ENCODE measurements around the gene ZFP64.
A peak's percentile ranks its signal among the peaks of the same experiment; 100 is the strongest.
"Not testable (repeated sequence)": the region's sequence is repeated elsewhere in the genome, so short reads cannot be mapped to it uniquely, and the experiment has no call there.

Gene ZFP64

DNA sequence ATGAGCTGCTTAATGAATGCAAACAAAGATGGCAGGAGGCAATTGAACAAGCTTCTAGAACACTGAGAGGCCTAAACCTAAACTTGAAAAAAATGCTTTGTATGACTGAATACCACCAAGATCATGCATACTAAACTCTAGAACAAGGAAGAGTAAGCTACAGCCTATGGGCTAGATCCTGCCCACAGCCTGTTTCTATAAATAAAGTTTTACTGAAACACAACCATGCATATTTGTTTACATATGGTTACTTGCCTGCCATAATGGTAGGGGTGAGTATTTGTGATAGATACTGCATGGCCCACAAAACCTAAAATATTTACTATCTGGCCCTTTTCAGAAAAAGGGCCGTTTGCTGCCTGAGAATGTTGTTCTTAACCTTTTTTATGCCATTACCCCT is 37.0 kb downstream of the ZFP64 start:
- no peak for DNase-seq (ENCODE audit: low read depth in 2 of 2)

GRCh38 chr20:52153896-52154295 is 37.7 kb downstream of the ZFP64 start:
- DNase-seq (ENCODE audit: low read depth in 2 of 2) = no peak

GRCh38 chr20:52152921-52153320 is 38.7 kb downstream of the ZFP64 start:
- no peak for DNase-seq (ENCODE audit: low read depth in 2 of 2)

DNA sequence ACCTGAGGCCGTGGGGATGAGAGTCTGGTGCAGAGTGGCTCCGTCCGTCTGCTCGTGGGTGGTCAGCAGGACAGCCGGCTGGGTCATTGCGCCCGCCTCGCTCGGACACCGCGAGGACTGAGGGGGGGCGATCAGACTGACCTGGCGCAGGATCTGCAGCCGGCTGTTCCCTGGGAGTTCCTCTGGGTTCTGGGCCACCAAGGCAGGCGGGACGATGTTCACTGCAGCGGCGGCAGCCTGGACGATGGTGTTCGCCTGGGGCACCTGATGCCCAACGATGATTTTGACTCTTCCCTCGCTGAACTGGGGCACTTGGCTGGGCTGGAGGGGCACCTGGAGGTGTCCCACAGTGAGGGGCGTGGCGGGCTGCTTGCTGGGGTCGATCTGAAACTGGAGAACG is 39.2 kb downstream of the ZFP64 start:
- no peak for DNase-seq (ENCODE audit: low read depth in 2 of 2)

DNA sequence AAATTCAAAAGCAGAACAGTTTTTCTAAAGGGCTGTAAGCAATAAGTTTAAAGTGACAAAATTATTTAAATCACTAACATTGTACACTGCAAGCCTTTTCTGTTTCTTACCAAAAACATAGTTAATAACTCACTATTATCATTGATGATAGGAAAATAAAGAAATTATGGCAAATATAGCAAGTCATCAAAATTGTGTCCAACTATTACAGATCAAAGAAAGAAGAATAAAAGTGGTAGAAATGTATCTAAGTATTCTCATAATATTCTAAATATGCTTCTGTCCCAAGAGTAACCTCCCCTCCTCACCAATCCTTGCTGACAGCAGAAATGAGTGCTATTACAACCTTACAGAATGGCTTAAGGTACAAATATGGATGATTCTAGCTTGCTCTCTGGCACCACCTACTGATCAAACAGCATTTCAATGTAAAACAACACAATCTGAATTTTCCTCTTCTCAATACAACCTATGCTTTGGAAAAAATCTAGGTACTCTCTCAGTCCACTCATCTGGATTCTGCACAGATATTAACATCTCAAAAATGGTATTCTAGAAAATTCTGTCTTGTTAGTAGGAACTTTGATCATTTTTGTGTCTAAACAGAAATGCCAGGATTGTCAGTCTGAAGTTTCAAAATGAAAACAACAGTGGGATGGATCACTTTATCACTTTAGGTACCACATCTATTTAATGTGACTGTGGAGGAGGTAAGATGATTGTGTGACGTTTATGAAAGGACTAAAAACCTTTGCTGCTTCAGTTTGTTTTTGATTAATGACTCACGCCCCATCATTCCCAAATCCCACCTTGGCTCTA is 40.9 kb downstream of the ZFP64 start:
- DNase-seq (ENCODE audit: low read depth in 2 of 2) = no peak

DNA sequence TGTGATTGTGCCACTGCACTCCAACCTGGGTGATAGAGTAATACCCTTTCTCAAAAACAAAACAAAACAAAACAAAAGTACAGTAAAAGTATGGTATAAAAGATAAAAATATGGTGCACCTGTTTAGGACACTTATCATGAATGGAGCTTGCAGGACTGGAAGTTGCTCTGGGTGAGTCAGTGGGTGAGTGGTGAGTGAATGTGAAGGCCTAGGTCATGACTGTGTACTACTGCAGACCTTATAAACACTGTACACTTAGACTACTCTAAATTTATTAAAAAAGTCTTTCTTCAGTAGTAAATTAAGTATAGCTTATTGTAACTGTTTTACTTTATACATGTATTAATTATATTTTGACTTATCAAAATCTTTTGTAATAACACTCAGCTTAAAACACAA is 46.0 kb downstream of the ZFP64 start:
- no peak for DNase-seq (ENCODE audit: low read depth in 2 of 2)

DNA sequence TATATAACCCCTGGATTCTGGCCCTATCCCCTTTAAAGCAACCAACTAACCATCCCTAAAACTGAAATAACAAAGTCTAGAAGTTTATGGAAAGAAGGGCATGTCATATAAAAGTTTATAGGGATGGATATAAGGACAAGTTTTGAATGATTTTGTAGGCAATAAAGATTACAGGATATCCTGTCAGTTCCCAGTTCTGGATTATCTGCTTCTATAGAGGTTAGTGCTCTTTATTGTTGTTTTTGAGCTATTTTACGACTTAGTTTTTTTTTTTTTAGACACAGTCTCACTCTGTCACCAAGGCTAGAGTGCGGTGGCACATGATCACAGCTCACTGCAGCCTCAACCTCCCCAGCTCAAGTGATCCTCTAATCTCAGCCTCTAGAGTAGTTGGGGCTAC is 48.3 kb downstream of the ZFP64 start:
- DNase-seq (ENCODE audit: low read depth in 2 of 2) = no peak

DNA sequence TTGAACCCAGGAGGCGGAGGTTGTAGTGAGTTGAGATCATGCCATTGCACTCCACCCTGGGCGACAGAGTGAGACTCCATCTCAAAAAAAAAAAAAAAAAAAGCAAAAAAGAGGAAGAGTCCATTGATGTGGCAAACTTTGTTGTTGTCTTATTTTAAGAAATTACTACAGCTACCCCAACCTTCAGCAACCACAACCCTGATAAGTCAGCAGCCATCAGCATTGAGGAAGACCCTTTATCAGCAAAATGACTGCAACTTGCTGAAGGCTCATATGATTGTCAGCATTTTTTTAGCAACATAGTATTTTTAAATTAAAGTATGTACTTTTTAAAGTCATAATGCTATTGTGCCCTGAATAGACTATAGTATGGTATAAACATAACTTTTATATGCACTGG is 48.8 kb downstream of the ZFP64 start:
- no peak for DNase-seq (ENCODE audit: low read depth in 2 of 2)

- DNase-seq (ENCODE audit: low read depth in 2 of 2) = no peak
Observed at GRCh38 chr20:52139986-52140385, 51.6 kb downstream of the ZFP64 start.

- DNase-seq (ENCODE audit: low read depth in 2 of 2) = no peak
Observed at GRCh38 chr20:52137850-52138249, 53.7 kb downstream of the ZFP64 start.

DNA sequence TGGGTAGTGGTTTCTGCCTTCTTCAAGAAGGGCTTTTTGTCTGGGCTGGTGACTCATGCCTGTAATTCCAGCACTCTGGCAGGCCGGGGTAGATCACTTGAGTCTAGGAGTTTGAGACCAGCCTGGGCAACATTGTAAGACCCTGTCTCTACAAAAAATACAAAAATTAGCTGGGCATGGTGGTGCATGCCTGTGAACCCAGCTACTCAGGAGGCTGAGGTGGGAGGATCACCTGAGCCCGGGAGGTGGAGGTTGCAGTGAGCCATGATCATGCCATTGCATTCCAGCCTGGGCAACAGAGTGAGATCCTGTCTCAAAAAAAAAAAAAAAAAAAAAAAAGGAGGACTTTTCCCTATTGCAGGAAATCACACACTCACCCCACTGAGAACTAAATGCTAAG is 57.9 kb downstream of the ZFP64 start:
- DNase-seq (ENCODE audit: low read depth in 2 of 2) = not testable (repeated sequence)

DNA sequence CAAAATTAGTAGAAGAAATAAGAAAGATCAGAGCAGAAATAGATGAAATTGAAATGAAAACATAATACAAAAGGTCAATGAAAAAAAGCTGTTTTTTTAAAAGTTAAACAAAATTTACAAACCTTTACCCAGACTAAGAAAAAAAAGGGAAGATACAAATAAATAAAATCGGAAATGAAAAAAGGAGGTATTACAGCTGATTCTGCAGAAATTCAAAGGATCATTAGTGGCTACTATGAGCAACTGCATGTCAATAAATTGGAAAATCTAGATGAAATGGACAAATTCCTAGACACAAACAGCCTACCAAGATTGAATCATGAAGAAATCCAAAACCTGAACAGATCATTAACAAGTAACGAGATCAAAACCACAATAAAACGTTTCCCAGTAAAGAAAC is 59.2 kb downstream of the ZFP64 start:
- no peak for DNase-seq (ENCODE audit: low read depth in 2 of 2)

DNA sequence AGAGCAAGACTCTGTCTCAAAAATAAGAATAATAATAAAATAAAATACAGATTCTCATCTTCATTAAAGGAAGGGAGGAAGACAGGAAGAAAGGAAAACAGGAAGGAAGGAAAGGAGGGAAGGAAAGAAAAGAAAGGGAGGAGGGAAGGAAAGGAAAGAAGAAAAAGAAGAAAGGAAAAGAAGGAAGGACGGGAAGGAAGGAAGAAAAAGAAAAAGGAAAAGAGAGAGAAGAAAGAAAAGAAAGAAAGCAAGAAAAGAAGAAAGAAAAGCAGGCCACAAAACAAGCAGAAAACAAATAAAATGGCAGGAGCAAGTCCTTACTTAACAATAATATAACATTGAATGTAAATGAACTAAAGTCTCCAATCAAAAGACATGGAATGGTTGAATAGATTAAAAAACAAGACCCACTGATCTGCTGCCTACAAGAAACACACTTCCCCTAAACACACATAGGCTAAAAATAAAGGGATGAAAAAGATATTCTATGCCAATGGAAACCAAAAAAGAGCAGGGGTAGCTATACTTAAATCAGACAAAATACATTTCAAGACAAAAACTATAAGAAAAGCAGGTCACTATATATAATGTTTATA is 60.4 kb downstream of the ZFP64 start:
- DNase-seq (ENCODE audit: low read depth in 2 of 2) = no peak

GRCh38 chr20:52130406-52130805 is 61.2 kb downstream of the ZFP64 start:
- DNase-seq (ENCODE audit: low read depth in 2 of 2) = no peak

DNA sequence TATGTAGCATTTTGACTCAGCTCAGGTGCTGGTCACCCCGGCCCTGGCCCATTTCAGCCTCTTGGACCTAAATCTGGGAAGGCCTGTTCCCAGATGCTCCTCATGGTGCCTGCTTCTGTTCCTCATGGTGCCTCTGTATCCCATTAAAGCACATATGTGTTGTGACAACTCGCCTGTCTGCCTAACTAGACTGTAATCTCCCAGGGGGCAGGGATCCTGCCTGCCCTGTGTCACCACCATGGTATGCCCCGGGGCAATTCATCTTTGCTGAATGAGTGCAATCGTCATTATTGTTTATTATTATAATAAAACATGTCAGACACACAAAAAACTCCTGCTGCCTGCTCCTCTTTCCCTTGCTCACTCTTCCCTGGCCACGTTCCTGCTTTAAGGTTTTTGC is 62.0 kb downstream of the ZFP64 start:
- DNase-seq (ENCODE audit: low read depth in 2 of 2) = no peak

DNA sequence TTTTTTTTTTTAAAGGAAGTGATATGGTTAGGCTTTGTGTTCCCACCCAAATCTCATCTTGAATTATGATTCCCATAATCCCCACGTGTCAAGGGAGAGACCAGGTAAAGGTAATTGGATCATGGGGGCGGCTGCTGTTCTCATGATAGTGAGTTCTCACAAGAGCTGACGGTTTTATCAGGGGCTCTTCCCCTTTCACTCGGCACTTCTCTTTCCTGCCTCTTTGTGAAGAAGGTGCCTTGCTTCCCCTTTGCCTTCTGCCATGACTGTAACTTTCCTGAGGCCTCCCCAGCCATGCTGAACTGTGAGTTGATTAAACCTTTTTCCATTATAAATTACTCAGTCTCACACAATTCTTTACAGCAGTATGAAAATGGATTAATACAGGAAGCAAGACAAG is 64.3 kb downstream of the ZFP64 start:
- no peak for DNase-seq (ENCODE audit: low read depth in 2 of 2)

- DNase-seq (ENCODE audit: low read depth in 2 of 2) = no peak
Observed at GRCh38 chr20:52124821-52125220, 66.8 kb downstream of the ZFP64 start.

DNA sequence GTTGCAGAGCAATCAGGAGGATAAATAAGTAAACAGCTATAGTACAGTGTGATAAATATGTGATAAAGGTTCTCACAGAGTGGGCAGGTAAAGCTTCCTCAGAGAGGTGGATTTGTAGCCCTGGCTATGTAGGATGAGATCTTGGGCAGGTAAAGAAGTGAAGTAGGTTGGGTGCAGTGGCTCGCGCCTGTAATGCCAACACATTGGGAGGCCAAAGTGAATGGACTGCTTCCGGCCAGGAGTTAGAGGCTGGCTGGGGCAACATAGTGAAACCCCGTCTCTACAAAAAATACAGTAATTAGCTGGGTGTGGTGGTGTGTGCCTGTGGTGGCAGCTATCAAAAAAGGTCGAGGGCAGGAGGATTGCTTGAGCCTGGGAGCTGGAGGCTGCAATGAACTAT is 72.9 kb downstream of the ZFP64 start:
- DNase-seq (ENCODE audit: low read depth in 2 of 2) = no peak

DNA sequence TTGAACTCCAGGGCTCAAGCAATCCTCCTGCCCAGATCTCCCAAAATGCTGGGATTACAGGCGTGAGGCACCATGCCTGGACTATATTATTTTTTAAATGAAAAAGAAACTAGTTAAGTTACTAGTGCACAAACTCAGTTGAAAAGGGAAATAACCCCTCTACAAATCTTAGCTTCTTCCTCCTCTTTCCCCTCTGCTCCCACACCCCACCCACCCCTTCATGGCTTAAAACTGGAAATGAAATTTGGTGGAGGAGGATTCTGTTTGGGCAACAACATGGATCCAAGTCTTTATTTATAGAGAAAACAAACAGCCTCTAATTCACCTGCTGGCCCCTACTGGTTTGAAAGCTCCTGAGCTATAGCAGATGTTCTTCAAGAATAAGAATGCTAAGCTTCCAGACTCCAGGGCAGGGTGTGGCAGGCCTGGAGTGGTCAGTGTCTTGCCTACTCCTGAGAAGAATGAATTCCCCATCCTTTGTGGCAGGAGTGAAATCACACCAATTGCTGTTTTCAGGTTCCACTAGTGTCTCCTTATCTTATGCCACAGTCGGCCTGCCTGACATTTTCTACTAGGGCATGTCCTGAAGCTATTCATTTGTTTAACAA is 73.5 kb downstream of the ZFP64 start:
- DNase-seq (ENCODE audit: low read depth in 2 of 2) = no peak

GRCh38 chr20:52110456-52110855 is 81.1 kb downstream of the ZFP64 start:
- DNase-seq (ENCODE audit: low read depth in 2 of 2) = no peak

DNA sequence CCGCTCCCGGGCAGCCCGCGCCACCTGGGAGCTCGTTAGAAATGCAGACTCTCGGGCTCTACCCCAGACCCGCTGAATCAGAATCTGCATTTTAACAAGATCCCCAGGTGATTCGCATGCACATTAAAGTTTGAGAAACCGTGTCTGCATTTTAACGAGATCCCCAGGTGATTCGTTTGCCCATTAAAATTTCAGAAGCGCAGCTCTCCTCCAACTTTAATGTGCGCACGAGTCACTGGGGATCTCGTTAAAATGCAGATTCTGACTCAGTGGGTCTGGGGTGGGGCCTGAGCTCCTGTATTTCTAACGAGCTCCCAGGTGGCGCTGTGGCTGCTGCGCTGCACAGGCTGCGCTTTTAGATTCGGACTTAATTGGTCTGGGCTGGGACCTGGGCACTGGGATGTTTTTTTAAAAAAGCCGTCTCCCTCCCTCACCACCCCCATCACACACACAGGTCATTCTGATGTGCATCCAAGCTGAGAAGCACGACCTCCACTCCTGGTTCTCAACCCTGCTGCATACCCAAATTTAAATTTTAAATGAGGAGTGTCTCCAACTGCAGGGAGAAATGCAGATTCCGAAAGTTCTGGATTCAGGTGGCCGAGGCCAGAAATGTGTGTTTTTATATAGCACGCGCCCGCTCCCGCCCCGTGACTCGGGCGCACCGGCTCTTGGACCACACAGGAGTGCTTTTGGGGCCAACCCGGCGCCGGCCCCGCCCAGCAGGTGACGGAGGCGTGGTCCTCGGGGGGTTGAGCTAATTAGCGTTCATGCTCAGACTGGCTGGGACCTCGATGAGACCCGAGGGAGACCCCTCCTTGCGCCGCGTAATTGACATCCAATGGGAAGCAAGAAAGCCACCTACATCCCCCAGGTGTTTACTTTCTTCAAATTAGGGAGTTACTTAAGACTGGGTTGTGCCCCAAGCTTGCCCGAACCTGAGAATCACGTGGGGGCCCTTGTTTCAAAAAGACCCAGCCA is 85.8 kb downstream of the ZFP64 start:
- peak in 1 of 2 experiments; percentile 46 for DNase-seq (ENCODE audit: low read depth in 2 of 2)

Measured in stimulated activated CD4-positive, alpha-beta T cell treated with anti-CD3 and anti-CD28 coated beads, Interleukin-12 subunit alpha, Interleukin-12 subunit beta, amount 100 ng/mL, for 24 hours (primary cell).